ENCODE results near the gene VSIG8.
"Not testable (repeated sequence)": the region's sequence is repeated elsewhere in the genome, so short reads cannot be mapped to it uniquely, and the experiment has no call there.

VSIG8 gene, protein sequence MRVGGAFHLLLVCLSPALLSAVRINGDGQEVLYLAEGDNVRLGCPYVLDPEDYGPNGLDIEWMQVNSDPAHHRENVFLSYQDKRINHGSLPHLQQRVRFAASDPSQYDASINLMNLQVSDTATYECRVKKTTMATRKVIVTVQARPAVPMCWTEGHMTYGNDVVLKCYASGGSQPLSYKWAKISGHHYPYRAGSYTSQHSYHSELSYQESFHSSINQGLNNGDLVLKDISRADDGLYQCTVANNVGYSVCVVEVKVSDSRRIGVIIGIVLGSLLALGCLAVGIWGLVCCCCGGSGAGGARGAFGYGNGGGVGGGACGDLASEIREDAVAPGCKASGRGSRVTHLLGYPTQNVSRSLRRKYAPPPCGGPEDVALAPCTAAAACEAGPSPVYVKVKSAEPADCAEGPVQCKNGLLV

DNA sequence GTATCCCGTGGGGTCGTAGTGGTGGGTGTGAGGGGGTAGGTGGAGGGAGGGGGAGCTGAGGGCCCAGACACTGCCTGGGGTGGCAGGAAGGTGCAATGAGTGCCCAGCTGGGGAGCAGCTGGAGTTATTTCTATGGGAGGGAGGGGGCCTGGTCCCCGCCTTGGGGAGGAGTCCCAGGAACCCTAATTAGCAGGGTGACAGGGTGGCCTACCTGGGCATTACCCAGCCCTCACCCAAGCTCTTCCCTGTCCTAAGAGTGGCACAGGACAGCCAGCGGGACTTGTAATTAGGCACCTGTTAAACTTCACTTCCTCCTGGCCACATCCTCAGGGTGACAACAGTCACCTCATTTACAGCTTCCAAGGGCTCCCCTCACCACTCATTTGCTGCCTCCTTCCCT, at the start of gene VSIG8:
Gene VSIG8 (minus strand): TSS at position 101 of the 400 bp plus-strand sequence. CDS start 136 bp downstream, outside the sequence.
- DNase-seq (ENCODE audit: low read depth) = no peak

DNA sequence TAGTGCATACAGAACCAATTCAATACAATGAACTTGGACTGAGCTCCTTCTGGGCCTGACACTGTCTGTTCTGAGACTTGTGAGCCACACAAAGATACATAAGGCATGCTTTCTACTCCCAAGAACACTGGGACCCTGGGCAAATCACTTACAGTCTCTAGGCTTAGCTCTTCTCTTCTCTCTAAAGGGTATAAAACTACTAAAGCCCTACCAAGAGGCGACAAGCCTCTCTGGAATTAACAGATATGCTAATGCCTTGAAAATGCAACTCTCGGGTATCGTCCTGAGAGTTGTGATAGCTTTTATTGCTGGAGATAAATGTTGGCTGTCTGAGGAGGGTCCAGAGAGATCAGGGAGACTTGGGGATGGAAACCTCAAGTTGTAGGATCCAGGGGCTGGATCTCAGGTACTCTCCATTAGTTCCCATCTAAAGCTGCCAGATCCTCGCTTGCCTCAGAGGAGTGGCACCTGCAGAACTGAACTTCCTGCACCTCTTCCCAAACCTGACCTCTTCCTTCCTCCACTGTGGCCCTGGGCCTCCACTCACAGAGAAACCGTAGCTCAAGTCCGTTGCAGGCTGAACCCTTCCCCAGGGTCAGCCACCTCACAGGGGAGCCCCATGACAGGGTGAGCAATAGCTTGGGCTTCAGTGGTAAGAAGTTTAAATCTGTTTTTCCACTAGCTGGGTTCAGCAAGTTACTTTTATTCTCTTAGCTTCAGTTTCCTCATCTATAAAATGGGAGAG, 49.0 kb upstream of the VSIG8 start:
- no peak for DNase-seq (ENCODE audit: low read depth)

DNA sequence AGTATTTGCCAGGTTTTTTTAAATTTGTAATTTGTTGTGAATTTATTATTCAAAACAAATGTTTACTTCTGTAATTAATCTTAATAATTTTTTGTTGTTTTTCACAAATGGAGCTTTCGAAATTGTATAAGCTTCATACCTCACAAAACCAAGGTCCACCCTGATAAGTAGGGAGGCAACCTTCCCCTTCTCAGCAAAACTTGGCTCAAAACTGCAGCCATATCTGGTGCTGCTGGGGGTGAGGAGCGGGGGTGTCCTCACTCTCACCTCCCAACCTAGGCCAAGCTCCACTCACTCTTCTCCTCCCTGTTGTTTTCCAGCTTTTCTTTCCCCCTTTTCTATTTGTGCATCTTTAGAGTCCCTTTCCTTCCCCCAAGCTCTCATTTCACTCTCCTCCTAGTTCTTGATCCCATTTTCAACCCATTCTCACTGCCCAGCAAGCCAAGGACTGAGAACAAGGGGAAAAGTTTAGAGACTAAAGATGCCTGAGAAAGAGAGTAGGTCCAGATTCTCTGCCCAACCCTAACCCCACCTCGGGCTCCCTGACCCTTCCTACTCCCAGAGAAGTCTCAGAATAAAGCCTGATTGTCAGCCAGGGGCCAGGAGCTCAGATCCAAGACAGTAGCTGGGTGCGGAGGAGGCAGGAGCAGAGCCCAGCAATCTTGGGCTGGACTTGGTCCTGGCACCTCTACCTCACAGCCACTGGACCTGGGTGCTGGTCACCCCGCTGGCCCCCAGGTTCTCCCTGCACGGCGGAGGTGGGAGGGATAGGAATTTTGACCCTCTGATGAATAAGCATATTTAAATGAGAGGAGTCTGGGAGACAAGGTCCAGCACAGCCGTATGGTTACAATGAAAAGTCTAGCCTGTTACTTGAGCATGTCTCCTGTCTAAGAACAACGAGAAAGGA, 45.8 kb upstream of the VSIG8 start:
- DNase-seq (ENCODE audit: low read depth) = no peak

DNA sequence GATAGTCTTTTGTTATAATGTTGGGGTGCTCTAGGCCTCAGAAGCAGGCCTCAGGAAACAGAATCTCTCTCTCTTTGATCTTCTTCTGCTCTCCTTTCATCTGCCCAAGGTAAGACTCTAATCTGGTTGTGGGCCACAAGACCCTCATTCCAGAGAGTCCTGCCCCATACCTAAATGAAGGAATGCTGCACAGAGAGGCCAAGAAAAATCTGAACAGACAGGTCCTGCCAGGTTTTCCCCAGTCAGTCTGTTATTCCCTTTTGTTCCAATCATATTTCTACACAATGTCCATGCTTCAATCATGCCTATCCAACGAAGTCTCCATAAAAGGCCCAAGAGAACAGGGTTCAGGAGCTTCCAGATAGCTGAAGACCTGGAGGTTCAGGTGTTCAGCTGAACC, 44.5 kb upstream of the VSIG8 start:
- no peak for DNase-seq (ENCODE audit: low read depth)

DNA sequence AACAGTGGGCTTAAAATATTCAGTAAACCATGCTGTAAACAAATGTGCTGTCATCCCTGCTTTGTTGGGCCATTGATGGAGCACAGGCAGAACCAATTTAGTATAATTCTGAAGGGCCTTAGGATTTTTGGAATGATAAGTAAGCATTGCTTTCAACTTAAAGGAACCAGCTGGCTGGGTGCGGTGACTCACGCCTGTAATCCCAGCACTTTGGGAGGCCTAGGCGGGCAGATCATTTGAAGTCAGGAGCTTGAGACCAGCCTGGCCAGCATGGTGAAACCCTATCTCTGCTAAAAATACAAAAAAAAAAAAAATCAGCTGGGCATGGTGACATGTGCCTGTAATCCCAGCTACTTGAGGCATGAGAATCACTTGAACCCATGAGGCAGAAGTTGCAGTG, 41.6 kb upstream of the VSIG8 start:
- DNase-seq (ENCODE audit: low read depth) = not testable (repeated sequence)

DNA sequence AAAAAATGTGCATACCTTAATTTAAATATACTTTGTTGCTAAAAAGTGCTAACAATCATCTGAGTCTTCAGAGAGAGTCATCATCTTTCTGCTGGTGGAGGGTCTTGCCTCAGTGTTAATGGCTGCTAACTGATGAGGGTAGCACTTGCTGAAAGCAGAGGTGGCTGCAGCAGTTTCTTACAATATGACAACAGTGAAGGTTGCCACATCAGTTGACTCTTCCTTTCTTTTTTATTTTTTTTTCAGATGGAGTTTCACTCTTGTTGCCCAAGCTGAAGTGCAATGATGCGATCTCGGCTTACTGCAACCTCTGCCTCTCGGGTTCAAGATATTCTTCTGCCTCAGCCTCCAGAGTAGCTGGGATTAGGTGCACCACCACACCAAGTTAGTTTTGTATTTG, 40.1 kb upstream of the VSIG8 start:
- no peak for DNase-seq (ENCODE audit: low read depth)

DNA sequence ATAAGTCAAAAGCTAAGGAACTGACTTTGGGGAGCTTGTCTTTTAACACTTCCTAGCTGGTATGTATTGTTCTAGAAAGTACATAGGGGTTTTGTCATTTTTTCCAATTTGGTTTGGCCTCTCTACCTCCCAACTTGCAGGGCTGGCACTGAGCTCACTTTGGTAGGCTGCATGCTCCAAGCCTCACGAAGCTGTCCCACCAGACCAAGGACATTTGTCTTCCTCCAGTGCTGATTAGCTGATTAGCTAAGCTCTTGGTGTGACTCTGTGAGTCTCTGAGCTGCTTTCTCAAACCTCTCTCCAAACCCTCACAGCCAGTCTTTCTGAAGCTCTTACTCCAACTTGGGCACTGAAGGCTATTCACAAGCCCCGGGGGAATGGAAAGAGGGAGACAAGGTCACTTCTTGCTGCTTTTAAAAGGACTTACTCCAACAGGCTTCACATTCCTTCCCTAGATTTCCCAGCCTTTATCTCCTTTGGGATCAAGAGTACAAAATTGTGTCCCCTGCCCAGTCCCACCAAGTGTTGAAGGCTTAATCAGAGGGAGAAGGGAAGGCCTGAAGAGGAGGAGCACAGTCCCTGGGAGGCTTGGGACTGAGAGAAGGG, 38.4 kb upstream of the VSIG8 start:
- no peak for DNase-seq (ENCODE audit: low read depth)

DNA sequence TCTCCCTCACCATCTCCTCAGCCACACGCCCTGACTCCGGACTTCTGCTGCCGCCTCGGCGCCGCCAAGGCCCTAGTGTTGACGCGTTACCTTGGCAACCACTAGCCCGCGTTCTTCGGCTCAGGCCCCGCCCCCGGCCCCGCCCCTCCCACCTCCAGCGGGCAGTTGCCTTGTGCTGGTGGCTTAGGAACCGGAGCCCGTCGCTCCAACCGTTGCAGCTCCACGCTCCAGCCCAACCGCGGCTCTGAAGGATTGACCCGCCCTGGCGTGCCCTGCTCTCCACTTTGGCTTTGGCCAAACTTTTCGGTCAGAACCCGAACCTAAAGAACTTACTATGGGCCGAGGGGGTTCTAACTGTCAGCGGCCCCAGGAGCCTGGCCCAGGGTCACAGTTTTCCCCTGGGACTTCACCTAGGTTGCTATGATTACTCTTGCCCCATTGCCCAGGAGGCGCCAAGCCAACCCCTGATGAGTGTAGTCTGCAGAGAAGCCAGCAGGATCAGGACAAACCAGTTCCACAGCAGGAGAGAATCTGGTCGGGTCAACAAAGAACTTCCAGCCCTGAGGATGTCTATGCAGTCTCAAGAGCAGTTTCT, 37.7 kb upstream of the VSIG8 start, which contains the start of gene CFAP45:
Gene CFAP45 (minus strand): TSS at position 80 of the 595 bp plus-strand sequence. CDS start 67 bp downstream, at position 13.
- DNase-seq (ENCODE audit: low read depth) = no peak

DNA sequence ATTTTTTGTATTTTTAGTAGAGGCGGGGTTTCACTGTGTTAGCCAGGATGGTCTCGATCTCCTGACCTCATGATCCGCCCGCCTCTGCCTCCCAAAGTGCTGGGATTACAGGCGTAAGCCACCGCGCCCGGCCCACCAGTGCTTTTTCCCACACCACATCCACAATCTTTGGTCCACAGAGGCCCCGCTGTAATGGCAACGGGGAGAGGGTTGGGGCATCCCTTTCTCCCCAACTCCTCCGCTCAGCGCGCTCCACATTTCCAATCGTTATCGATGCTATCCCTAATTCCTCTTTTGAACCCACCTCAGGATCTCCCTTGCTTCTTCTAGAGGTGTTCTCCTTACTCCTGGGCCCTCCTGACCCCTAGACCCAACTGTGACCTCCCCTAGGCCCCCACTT, 37.2 kb upstream of the VSIG8 start:
- DNase-seq (ENCODE audit: low read depth) = not testable (repeated sequence)

DNA sequence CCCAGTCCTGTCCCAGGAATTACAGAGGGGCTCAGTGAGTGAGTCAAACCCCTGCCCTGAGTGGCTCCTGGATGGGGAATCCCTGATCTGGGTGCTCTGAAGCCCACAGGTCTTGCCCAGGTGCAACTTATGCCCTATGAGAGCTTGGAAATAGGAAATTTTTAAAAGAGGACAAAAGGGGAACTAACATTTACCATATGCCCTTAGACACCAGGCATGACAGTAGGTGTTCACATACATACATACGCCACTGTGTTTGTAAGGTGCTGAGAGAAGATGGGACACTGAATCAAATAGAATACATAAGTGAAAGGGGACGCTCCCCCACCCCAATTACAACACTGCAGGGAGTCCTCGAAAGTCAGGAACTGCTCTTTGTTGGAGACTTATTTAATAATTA, 36.1 kb upstream of the VSIG8 start:
- DNase-seq (ENCODE audit: low read depth) = no peak

DNA sequence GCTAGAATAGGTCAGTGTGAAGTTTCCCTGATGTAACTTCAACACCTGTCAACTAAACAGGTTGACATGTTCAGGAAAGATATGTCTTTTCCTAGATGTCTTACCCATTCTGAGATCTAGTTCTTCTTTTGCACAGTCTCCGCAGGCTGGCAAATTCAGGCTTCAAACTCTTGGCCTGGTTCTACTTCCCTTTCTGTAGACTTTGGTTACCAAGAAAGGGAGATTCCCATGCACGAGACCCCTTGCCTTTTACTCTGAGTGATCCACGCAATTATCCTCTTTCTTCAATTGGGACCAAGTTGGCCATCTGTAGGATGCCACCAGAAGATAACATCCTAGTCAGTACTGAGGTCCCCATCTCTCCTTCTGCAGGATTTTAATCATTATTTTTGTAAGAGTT, 35.5 kb upstream of the VSIG8 start:
- DNase-seq (ENCODE audit: low read depth) = no peak

DNA sequence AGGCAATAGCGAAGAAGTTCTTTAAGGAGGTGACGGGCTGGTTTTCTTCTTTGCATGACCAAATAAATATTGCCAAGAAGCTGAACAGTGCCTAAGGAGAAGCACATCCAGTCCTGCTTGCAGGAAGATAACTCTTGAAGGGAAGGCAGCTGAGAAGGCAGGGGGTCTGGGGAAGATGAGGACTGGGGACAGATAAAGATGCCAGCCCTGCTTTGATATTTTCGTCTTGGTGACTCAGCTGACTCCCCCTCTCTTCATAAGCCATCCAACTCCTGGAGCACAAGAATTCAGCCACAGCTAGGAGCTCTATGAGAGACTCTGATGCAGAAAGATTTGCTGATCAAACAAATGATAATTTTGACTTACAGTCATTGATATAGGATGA, 34.1 kb upstream of the VSIG8 start:
- no peak for DNase-seq (ENCODE audit: low read depth)

DNA sequence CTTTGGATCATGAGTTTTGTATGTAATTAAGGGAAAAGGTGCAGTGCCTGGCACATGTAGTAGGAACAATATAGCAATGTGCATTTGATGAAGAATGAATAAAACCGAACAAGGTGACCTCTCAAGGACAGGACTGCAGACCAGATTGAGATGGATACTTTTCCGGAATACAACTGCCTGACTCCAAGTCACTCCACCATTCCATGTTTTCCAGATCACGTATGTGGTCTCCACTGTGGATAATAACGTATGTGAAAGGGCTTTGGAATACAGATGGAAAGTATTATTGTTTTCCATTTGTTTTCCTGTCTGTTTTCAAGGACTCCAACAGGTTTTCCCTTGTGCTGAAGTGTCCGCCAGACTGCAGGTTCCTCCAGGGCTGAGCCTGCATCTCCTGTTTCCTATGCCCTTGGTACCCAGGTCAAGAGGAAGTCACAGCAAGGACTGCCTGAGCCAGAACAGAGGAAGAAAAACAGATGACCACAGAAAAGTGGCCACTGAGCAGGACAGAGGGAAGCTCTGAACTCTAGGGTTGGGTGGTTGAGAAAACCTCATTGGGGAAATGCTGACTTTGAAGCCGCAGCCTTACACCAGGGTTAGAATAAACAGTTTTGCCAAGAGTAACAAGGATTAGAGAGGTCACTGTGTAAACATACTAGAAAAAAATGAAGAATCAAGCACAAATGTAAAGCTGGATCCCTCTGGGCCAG, 33.5 kb upstream of the VSIG8 start:
- DNase-seq (ENCODE audit: low read depth) = no peak

DNA sequence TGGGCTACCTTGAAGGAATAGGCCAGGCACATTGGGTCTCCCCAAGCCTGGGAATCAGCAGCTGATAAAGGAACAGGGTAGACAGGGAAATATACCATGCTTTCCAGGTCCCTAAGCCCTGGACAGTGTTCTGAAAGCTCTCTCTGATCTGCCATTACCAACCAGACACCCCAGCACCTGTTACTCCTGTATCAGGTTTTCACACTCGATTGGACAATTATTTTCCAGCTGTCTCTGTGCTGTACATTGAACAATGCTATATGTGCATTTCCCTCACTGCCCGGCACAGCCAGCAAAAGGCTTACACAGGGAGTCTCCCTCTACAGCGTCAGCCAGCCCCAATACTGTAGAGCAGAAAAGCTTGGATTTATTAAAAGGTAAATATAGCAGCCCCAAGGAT, 32.8 kb upstream of the VSIG8 start:
- DNase-seq (ENCODE audit: low read depth) = no peak

DNA sequence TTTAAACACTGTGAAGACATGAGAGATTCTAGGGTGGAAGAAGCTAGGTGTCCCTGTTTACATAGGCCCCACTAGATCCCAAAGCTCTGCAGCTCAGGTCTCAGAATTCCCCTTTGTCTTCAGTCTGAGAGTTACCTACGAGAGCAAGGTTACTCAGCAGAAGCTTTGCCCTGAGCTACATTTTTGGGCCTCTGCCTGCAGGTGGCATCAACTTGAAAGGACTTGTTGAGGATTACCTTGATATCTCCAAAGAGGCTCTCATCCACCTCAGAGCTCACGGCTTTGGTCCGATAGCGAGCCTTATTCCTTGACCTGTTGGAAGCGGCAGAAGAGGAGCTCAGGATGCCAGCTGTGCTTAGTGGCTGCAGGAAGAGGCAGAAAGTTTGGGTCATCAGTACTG, 30.5 kb upstream of the VSIG8 start:
- no peak for DNase-seq (ENCODE audit: low read depth)

DNA sequence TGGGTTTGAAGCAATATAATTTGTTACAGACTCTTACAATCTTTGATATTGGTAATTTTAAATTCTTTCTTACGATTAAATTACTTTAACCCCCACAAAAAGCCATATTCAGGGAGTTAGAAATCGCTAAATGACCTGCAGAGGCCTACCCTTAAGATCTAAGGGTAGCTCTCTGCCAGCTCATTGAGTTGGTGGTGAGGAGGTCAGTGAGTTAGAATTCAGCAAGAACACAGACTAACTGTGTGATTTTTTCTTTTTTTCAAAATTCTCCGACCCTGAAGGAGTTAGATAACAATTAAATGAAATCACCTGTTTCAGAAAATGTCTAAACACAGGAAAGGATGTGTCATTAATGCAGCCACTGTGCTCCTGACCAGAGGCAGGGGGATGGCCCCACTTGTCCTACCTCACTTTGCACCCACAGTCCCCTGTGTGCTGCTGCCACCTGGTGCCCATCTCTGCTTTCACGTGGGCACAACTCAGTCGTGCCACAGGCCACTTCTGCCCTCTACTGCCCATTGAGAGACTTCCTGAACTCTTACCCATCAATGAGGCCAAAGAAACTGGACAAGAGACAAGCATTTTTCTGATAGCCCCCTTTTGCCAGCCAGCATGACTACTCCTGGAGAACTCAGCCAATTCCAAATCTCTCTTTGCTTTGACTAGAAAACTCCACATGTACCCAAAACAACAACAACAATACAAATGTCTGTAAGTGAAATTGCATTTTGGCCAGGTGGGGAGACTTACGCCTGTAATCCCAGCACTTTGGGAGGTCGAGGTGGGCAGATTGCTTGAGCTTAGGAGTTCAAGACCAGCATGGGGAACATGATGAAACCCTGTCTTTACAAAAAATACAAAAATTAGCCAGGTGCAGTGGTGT, 29.1 kb upstream of the VSIG8 start:
- peak; percentile 80 for DNase-seq (ENCODE audit: low read depth)

DNA sequence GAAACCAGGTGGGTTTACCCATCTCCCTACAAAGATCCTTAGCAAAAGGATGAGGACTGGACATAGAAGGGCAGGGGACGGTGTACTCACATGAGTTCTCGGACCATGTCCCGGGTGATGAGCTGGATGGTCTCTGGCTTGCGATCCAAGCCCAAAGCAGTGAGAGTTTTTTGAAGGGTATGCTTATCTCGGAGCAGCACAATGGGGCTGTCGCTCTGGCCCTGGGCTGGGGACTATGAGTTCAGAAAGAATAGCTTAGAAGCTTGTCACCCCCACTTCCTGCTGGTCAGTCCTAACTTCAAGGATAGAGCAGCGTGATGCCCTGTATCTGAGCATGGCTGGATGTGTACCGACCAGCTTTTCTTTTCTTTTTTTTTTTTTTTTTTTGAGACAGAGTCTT, 27.9 kb upstream of the VSIG8 start:
- DNase-seq (ENCODE audit: low read depth) = no peak

DNA sequence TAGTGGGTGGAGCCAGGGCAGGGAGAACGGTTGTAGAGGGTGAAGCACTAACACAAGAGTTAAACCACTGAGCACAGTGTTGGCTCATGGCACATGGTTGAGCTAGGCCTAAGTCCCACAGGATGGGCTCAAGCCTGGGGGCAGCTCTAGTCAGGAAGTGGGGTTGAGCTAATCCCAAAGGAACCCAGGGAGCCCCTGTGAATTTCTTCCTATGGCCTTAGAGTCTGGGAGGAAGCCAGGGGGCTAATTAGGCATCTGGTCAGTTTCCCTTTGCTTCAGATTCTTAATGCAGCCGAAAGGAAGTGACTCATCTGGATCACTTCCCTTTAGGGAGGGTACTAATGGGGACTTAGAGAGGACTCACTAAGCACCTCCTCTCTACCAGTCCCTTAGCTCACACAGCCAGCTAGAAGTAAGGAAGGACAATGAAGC, 27.4 kb upstream of the VSIG8 start:
- peak; percentile 72 for DNase-seq (ENCODE audit: low read depth)

DNA sequence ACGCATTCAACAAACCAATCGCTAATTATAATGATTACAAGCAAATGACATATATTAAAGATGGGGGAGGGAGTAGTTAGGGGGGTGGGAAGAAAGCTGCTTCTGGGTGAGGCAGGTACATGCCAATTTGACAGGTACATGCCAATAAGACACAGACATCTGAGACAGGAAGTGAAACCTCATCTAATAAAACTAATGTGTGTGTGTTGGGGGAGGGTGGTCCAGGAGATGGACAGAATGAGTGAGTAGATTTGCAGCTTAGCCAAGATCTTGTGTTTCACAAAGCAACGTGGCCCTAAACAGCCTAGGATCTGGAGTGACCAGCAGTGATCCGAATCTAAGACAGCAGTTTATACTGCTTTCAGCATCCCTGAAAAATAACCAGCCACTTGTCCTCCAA, 26.7 kb upstream of the VSIG8 start:
- DNase-seq (ENCODE audit: low read depth) = no peak

DNA sequence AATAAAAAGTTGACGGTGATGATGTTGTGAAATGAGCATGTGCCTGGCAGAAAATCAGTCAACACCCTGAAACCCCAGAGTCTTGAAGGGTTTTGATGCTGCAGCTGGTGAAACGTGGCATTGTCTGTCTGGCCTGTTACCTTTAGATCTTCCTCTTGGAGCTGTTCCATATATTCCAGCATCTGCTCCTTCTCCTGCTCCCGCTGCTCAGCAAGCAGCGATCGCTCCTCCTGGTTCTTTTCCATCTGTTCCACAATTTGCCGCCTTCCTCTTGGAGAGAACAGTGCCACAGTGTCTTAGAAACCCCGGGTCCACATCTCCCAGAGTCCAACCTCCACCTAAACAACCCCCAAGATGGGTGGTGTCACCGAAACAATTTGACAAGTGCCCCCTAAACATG, 21.8 kb upstream of the VSIG8 start:
- DNase-seq (ENCODE audit: low read depth) = no peak

All from CMK (cell line).